ENCODE measurements around the gene AIFM3. TPM values are rescaled to one million over a fixed set of nuclear protein-coding genes. Genes with fewer than 3 reads are reported as not detected.

Gene AIFM3
- total and polyA plus RNA-seq, 2 of the 13 experiments (the other 11 are each of a cell fraction or from before 2014, with no cell fraction given) = 9.0 to 15.3 TPM

GRCh38 chr22:21009638-21010425 is 42.8 kb downstream of the AIFM3 start (continued):
- TF ChIP-seq, protein P1, sequence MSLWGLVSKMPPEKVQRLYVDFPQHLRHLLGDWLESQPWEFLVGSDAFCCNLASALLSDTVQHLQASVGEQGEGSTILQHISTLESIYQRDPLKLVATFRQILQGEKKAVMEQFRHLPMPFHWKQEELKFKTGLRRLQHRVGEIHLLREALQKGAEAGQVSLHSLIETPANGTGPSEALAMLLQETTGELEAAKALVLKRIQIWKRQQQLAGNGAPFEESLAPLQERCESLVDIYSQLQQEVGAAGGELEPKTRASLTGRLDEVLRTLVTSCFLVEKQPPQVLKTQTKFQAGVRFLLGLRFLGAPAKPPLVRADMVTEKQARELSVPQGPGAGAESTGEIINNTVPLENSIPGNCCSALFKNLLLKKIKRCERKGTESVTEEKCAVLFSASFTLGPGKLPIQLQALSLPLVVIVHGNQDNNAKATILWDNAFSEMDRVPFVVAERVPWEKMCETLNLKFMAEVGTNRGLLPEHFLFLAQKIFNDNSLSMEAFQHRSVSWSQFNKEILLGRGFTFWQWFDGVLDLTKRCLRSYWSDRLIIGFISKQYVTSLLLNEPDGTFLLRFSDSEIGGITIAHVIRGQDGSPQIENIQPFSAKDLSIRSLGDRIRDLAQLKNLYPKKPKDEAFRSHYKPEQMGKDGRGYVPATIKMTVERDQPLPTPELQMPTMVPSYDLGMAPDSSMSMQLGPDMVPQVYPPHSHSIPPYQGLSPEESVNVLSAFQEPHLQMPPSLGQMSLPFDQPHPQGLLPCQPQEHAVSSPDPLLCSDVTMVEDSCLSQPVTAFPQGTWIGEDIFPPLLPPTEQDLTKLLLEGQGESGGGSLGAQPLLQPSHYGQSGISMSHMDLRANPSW (CRISPR knock-in tag; IDR thresholded peaks at IDR 0.05; ENCODE audit: borderline replicate concordance) = no peak
- TF ChIP-seq CENPX (CRISPR knock-in tag; IDR thresholded peaks at IDR 0.05) = no peak
- TF ChIP-seq, protein P2, sequence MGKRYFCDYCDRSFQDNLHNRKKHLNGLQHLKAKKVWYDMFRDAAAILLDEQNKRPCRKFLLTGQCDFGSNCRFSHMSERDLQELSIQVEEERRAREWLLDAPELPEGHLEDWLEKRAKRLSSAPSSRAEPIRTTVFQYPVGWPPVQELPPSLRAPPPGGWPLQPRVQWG (CRISPR knock-in tag; IDR thresholded peaks at IDR 0.05; ENCODE audit: borderline replicate concordance, low read depth) = no peak
- TF ChIP-seq, protein P3, sequence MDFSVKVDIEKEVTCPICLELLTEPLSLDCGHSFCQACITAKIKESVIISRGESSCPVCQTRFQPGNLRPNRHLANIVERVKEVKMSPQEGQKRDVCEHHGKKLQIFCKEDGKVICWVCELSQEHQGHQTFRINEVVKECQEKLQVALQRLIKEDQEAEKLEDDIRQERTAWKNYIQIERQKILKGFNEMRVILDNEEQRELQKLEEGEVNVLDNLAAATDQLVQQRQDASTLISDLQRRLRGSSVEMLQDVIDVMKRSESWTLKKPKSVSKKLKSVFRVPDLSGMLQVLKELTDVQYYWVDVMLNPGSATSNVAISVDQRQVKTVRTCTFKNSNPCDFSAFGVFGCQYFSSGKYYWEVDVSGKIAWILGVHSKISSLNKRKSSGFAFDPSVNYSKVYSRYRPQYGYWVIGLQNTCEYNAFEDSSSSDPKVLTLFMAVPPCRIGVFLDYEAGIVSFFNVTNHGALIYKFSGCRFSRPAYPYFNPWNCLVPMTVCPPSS (IDR thresholded peaks at IDR 0.05) = no peak
- TF ChIP-seq MEIS1 (CRISPR knock-in tag; IDR thresholded peaks at IDR 0.05; ENCODE audit: borderline replicate concordance) = no peak
- no peak for TF ChIP-seq ZNF674 (CRISPR knock-in tag; IDR thresholded peaks at IDR 0.05; ENCODE audit: low read depth)
- no peak for TF ChIP-seq GRHL1 (CRISPR knock-in tag; conservative IDR thresholded peaks at IDR 0.05)
- TF ChIP-seq RFX1 (IDR thresholded peaks at IDR 0.05) = no peak
- TF ChIP-seq ZSCAN31 (CRISPR knock-in tag; IDR thresholded peaks at IDR 0.05; ENCODE audit: low read depth) = no peak
- TF ChIP-seq, protein P4, sequence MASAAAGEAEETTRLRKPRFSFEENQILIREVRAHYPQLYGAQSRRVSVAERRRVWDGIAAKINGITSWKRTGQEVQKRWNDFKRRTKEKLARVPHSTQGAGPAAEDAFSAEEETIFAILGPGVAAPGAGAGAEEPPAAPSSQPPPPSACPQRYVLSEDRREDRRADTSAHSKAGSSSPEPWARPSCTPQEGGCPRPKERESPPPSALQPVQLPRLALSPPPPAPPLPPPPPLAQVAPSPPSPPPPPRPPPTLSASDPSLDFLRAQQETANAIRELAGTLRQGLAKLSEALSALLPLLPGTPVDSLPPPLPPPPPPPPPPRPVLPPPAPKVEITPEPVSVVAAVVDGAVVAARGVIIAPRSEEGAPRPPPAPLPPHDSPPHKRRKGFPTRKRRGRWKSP (CRISPR knock-in tag; IDR thresholded peaks at IDR 0.05) = 0 out of 2 replicates have a peak, but pooled peaks have one; percentile 56
- TF ChIP-seq CERS6 (CRISPR knock-in tag; IDR thresholded peaks at IDR 0.05) = no peak
- no peak for TF ChIP-seq ZFP90 (CRISPR knock-in tag; IDR thresholded peaks at IDR 0.05; ENCODE audit: borderline replicate concordance)
- peak; percentile 52; the same call in 1 of the 2 replicates for TF ChIP-seq DRAP1 (CRISPR knock-in tag; IDR thresholded peaks at IDR 0.05)
- no peak for TF ChIP-seq FOXJ3 (CRISPR knock-in tag; IDR thresholded peaks at IDR 0.05; ENCODE audit: borderline replicate concordance)
- TF ChIP-seq, protein P5, sequence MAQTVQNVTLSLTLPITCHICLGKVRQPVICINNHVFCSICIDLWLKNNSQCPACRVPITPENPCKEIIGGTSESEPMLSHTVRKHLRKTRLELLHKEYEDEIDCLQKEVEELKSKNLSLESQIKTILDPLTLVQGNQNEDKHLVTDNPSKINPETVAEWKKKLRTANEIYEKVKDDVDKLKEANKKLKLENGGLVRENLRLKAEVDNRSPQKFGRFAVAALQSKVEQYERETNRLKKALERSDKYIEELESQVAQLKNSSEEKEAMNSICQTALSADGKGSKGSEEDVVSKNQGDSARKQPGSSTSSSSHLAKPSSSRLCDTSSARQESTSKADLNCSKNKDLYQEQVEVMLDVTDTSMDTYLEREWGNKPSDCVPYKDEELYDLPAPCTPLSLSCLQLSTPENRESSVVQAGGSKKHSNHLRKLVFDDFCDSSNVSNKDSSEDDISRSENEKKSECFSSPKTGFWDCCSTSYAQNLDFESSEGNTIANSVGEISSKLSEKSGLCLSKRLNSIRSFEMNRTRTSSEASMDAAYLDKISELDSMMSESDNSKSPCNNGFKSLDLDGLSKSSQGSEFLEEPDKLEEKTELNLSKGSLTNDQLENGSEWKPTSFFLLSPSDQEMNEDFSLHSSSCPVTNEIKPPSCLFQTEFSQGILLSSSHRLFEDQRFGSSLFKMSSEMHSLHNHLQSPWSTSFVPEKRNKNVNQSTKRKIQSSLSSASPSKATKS (CRISPR knock-in tag; IDR thresholded peaks at IDR 0.05) = no peak
- TF ChIP-seq SMARCC2 (IDR thresholded peaks at IDR 0.05) = no peak
- TF ChIP-seq MAFG (CRISPR knock-in tag; IDR thresholded peaks at IDR 0.05) = no peak
